ENCODE results near the gene PRR16.

DNA sequence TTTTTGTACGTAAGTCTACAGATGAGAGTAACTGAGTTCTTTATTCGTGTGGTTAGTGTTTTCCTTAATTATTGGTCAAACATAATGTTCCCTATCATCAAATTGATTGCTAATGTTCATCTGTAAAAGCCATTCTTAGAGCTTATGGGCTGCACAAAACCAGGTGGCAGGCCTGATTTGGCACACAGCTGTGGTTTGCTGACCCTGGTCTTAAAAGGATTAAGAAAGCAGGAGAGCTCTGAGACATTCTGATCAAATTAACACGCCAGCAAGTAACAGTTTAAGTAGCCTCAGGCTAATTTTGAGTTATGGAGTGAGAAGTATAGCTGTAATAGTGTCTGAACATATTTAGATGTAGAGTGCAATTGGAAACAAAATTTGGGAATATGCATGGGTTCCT lies 63.2 kb downstream of the PRR16 start:
- TF ChIP-seq POLR2AphosphoS5 (IDR thresholded peaks at IDR 0.05; ENCODE audit: insufficient read depth in 1 of 2, low read depth in 1 of 2) (no peak), POLR2A (IDR thresholded peaks at IDR 0.05) (no peak)
